HG03378 (cell line): ENCODE results near the gene ITGA11.
A peak's percentile ranks its signal among the peaks of the same experiment; 100 is the strongest.

Source experiments
- ATAC-seq: cut with Tn5 transposase; IDR thresholded peaks from one replicate; pipeline ENCODE4 v1.9.1; 2021; ENCODE audit warnings: mild to moderate bottlenecking, moderate library complexity; ENCODE audit not compliant: unreplicated experiment

Gene ITGA11

DNA sequence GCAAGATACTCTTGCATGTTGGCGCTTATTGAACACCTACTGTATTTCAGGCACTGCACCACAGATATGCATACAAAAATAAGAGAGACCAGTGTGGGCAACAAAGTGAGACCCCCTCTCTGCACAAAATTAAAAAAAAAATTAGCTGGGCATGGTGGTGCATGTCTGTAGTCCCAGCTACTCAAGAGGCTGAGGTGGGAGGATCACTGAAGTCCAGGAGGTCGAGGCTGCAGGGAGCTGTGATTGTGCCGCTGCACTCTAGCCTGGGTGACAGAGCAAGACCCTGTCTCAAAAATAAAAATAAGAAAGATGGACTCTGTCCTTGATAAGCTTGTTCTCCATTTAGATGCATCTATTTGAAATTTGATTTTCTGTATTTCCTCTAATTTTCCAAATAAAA, 133.6 kb downstream of the ITGA11 start:
- no peak for ATAC-seq

DNA sequence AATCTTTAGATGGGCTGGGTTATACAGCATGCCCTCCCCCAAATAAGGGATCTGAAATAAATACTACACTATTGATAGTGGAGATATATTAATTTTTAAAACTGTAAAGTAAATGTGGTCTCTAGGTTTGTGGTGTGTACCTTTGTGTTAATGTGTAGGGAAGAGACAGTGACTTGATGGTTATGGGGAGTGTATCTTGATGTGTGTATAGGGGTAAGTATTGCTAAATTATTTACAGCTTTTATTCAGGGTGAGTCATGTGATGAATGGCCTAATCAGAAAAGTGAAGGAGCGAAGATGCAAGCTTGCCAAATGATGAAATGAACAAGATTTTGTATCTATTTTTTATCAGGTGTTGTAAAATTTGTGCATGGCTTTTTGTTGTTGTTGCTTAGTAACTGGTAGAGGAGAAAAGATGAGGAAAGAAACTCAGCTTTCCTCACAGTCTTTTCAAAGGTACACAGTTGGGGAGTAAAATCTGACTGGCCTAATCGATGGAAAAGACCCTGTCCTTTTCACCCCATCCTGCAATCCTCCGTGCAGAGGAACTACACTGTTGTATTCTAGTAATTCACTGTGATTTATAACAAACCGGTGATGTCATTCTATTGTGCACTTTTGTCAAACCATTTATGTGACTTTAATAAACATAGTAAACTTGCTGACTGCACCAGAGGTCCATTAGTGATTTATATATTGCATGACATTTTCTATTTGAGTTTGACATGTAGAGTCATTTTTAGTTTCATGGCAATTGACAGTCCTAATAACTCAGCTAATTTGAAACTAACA, 136.8 kb downstream of the ITGA11 start:
- ATAC-seq, result no peak

DNA sequence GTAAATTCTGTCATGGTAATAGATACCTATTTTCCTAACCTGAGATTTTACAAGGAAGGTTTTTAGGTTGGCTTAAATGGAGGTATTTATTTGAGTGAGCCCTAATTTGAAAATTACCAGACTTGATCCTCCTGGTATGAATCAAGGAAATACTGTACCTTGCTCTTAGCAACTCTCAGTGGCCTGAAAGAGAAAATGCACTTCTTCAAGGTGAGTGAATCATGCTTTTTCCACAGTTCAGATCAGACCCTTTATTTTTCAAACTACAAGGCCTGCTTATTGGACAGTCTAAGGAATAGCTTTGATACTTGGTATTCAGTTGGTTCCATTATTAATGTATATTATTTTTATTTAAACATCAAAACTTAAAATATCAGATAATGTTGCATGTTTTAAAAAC, 139.0 kb downstream of the ITGA11 start:
- ATAC-seq, result no peak

DNA sequence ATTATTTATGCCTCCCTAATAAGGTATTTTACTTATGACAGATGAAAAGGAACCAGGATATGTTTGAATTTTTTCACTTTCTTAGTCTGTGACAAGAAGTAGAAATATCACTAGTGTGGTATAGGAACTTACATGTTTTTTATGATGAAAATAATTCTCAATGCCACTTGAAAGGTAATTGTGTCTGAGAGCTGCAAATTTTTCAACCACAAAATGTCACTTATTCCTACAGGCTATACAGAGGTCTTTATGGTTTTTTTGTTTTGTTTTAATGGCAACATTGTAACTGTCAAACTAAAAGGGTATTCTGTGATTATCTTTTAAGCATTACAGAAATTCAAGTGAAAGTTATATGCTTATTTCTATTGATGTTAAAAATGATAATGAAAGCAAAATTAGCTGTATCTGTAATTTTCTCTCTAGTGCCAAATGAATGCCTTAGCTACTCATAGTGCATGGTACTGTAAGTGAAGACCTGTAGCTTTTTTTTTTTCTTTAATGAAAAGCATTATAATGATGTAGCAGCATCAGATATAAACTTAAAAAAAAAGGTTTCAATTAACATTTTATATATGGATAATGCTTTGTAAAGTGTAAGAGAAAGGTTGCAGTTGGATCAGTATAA, 139.7 kb downstream of the ITGA11 start:
- ATAC-seq, result no peak

DNA sequence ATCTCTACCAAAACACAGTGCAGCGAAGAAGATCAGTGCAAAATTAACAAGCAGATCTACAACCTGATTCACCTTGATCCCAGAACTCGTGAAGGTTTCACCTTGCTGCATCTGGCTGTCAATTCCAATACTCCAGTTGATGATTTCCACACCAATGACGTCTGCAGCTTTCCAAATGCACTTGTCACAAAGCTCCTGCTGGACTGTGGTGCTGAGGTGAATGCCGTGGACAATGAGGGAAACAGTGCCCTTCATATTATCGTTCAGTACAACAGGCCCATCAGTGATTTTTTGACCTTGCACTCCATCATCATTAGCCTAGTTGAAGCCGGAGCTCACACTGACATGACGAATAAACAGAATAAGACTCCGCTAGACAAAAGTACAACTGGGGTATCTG, 141.2 kb downstream of the ITGA11 start:
- no peak for ATAC-seq

DNA sequence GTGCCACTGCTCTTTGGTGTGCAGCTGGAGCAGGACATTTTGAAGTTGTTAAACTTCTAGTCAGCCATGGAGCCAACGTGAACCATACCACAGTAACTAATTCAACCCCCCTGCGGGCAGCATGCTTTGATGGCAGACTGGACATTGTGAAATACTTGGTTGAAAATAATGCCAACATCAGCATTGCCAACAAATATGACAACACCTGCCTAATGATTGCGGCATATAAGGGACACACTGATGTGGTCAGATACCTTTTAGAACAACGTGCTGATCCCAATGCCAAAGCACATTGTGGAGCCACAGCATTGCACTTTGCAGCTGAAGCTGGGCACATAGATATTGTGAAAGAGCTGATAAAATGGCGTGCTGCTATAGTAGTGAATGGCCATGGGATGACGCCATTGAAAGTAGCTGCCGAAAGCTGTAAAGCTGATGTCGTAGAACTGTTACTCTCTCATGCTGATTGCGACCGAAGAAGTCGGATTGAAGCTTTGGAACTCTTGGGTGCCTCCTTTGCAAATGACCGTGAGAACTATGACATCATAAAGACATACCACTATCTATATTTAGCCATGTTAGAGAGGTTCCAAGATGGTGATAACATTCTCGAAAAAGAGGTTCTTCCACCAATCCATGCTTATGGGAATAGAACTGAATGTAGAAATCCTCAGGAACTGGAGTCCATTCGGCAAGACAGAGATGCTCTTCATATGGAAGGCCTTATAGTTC, 142.2 kb downstream of the ITGA11 start:
- ATAC-seq, result no peak

DNA sequence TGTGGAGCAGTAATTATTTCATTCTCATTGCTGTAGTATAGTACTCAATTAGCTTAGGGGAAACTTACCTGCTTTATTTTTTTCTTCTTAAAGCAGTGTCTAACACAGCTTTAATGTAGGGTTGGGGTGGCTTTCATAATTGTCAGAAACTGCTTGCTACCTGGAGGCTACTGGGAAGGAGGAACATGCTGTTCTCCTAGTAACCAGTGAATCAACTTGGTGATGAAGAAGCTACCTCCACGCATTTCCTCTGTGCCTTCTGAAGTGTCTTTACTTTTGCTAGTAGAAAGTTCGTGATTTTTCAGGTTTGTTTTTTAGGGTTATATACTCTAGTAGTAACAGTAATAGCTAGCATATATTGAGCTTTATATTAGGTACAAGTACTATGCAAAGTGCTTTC, 142.9 kb downstream of the ITGA11 start:
- no peak for ATAC-seq

DNA sequence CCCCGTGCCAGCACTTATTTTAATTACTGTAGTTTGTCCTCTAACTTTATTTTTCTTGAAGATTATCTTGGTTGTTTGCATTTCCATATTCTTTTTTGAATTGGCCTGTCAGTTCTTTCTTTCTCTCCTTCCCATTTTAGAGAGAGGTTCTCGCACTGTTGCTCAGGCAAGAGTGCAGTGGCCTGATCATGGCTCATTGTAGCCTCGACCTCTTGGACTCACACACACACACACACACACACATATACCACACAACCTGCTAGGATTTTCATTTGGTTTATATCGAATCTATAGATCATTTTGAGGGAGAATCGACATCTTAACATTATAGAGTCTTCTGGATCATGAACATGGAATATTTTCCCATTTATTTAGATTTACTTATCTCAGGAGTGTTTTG, 145.7 kb downstream of the ITGA11 start:
- no peak for ATAC-seq

DNA sequence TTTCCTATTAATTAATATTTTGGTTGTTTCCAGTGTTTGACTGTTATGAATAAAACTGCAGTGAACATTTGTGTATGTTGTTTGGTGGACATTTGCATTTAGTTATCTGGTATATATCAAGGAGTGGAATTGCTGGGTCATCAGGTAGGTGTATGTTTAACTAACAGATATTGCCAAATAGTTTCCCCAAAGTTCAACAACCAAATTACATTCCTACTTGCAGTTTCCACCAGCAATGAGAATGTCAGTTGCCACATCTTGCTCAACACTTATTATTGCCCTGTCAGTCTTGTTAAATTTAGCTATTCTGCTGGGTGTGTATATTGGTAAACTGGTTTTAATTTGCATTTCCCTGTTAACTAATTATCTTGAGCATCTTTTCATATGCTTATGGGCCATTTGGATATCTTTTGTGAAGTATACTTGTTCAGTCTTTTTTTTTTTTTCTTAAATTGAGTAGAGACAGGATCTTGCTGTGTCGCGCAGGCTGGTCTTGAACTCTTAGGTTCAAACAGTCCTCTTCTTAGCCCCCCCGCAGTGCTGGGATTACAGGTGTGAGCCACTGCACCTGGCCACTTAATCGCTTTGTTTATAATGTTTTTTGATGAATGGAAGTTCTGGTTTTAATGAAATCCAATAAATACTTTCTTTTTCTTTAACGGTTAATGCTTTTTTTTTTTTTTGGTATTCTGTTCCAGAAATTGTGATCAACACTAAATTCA, 146.5 kb downstream of the ITGA11 start:
- no peak for ATAC-seq

DNA sequence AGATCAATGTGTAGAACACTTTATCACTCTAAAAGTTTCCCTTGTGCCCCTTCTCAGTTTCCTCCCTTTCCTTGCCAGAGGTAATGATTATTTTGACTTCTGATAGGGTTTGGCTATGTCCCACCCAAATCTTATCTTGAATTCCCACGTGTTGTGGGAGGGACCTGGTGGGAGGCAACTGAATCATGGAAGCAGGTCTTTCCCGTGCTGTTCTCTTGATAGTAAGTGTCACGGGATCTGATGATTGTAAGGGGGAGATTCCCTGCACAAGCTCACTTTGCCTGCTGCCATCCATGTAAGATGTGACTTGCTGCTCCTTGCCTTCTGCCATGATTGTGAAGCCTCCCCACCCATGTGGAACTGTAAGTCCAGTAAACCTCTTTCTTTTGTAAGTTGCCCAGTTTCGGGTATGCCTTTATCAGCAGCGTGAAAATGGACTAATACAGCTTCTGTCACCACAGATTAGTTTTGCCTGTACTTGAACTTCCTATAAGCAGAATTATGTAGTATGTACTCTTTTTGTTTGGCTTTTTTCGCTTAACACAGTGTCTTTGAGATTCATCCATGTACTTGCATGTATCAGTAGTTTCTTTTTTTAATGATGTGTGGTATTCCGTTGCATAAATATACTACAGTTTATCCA, 147.2 kb downstream of the ITGA11 start:
- no peak for ATAC-seq

DNA sequence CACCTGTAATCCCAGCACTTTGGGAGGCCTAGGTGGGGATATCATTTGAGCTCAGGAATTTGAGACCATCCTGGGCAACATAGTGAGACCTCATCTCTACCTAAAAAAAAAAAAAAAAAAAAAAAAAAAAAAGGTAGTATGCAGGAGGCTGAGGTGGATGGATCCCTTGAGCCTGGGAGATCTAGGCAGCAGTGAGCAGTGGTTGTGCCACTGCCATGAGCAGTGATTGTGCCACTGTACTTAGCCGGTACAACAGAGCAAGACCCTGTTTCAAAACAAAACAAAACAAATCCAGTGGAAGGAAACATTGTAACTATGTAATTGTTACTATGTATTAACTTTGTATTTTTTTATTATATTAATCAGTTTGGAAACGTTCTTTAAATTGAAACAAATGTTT, 148.6 kb downstream of the ITGA11 start:
- no peak for ATAC-seq

DNA sequence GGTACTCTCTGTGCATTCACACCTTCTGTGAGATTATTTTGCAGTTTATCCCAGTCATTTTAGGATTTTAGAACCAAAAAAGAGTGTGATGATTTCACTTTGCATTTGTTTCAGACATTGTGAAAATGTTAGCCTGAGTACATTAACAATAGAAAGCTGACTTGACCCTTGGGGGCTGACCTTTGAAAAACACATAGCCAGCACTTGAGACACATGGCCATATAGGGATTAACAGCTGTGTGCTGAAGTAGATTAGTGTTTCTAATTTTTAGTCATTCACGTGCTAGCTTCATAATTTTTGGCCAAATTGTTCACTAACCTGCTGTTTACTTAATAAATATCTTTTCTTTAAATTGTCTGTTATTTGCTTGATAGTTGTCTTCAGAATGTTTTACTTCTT, 151.0 kb downstream of the ITGA11 start:
- ATAC-seq, result no peak

DNA sequence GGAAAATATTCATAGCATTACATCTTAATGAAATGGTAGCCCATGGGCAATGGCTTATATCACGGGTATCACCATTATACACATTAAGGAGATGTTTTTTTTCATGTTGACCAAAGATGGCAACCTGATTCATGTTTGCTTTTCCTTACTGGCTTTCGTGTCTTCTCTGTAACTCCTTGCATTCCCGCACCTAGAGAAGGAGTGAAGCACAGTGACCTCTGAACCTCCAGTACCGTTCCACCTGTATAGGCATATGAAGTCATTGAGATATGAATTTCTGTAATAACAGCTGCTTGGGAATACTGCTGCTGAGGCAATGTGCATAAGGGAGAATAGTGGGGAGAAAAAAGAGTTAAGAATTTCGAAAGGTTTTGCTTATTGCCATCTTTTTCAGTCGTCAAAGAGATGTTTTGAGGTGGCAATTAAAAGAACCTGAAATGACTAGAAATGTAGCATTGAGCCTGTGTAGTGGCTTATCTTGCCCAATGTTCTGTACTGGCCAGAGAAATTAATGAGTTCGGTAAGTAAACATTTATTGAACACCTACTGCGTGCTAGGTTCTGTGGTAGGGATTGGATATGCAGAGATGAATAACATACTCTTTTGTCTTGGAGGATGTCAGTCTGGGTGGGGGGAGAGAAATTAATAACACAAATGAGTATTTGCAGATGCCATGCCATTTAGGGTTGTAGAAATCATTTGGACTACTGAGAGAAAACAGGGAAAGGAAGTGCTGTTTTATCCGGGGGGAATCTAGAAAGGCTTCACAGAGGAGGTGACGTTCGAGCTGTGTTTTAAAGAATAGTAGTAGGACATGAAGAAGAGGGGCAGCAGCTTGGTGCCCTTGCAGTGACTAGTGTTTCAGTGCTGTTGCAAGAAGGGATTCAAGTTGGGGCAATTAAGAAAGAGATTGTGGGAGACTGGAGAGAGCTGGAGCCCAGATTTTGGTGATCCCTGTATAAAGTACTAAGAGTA, 151.9 kb downstream of the ITGA11 start:
- no peak for ATAC-seq

DNA sequence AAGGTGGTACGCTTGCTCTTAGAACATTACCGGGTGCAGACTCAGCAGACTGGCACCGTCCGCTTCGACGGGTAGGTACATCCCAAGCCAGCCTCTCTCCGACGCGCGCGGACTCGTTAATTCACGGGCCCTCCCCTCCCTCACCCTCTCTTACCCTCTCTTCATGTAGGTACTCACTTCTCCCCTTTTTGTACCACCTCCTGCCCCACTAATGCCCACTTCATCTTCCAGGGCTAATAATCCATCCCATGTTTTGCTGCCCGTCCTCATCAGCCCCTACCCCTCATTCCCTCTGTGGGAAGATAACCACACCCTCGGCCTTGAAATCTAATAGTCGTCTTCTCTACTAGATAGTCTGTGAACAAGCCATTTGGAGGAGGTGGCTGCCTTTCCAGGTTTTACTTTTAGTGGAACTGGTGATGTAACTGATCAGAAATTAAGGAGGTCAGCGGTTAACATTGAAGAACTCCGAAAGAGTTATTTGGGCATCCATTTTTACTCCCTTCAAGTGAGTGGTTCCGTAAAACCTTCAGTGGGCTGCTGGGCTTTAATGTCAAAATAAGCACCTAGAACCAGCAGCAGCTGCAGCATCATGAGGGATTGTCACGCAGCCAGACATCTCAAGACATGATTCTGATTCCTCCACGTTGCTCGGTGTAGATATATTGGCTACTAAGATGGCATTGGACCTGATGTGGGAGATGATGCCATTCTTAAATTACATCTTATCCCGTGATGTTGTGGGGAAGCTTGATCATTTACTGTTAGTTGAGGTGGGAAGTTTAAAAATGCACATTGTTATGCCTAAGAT, 153.2 kb downstream of the ITGA11 start:
- ATAC-seq, result no peak

DNA sequence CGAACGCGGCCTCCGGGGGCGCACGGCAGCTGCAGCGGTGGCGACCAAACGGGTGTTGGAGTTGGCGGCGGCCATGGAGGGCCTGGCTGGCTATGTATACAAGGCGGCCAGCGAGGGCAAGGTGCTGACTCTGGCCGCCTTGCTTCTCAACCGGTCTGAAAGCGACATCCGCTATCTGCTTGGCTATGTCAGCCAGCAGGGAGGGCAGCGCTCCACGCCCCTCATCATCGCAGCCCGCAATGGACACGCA, 153.7 kb downstream of the ITGA11 start:
- peak; percentile 49 for ATAC-seq

DNA sequence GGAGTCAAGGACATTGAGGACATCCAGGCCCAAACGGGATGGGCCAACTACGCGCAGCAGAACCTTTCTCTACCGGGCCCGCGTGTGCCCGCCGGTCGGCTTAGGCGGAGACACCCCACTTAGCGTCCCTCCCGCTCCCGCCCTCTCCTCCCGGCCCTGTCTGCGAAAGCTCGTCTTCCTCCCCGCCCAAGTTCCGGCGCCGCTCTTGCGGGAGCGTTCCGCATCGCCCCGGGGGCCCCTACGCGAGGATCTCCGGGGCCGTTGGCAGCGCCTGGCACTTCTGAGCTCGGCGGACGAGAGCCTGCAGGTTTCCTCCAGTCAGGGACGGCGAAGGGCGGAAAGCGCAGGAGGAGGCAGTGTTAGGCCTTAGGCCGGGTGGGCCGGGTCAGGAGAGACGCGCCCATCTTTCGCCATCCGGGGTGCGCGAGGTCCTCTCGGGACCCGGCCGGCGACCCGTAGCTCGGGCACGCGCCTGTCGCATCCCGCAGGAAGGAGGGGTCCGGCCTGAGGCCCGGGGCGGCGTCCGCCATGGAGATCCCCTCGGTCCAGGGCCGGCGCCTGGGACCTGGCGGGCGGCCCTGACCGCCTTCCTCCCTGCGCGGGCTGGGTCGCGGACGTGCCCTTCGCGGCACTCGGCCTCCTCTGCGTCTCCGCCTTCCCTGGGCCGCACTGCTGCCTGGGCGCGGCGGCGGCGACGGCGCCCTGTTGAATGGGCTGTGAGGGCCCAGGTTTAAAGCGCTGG, 154.2 kb downstream of the ITGA11 start, which contains the start of gene FEM1B:
FEM1B (plus strand) TSS at position 143 of the 742 bp plus-strand sequence. CDS start 673 bp downstream, outside the sequence.
- peak; percentile 58 for ATAC-seq

DNA sequence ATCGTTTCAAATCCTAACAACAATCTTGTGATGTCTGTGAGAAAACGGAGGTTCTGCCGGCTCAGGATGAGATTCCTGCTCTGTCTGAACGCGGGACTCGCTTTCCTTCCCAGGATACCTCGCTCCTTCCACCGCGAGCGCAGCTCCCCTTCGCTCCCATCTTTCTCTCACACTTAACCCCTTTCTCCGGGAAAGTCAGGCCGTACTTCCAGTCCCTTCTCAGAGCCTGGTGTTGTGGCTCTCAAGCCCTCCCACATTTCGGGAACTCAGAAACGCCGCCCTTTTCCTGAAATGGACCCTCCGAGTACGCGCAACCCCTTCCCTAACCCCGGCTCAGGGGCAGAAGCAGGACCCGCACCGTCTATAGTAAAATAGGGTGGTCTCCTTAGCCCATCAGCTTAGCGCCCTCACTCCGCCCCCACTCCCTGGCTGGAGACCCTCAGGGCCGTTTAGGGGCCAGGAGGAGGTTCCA, 154.8 kb downstream of the ITGA11 start:
- peak; percentile 4 for ATAC-seq

DNA sequence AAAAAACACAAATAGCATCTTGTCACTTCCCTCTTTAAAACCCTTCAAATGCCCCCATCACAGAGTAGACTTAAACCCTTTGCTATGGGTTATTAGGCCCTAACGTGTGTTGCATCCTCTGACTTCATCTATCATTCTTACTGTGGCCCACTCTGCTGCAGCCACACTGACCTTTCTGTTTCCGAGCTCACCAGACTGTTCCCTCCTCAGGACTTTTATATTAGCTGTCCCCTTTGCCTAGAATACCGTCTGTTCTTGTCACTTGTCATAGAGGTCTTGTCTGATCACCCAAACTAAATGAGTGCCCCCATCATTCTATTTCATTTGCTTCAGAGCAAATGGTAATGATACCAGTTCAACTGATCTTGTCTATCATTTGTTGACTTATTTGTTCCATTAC, 155.3 kb downstream of the ITGA11 start:
- ATAC-seq, result no peak
